GM18499 (cell line): Measurements from ENCODE around the gene C3orf18.

ENCODE experiments used
- ATAC-seq: cut with Tn5 transposase; IDR thresholded peaks from one replicate; pipeline ENCODE4 v1.9.1; 2021; ENCODE audit warnings: moderate number of reproducible peaks; ENCODE audit not compliant: insufficient read depth, unreplicated experiment

Gene C3orf18

DNA sequence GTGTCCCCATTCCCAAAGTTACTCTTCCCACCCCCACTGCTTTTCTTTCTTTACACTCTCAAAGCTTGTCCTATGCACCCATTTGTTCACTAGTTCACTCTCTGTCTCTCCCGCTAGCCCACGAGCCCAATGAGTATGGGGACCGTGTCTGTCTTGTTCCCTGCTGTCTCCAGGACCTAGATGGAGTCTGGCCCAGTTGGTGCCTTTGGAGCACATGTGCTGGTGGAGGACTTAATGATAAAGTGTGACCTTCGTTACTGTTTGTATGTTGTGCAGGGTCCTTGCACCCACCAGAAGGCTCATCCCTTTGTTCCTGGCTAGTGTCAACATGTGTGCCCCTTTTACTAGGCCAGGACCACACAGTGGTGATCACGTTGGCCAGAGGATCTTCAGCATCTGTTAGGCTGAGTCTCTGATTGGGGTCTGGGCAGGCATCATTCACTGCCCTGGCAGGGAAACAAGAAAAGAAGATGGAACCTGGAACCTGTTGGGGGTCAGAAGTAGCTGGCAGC, 36.6 kb upstream of the C3orf18 start:
- no peak for ATAC-seq

- ATAC-seq, result no peak
Measured at GRCh38 chr3:50603261-50604109, 35.9 kb upstream of the C3orf18 start.

DNA sequence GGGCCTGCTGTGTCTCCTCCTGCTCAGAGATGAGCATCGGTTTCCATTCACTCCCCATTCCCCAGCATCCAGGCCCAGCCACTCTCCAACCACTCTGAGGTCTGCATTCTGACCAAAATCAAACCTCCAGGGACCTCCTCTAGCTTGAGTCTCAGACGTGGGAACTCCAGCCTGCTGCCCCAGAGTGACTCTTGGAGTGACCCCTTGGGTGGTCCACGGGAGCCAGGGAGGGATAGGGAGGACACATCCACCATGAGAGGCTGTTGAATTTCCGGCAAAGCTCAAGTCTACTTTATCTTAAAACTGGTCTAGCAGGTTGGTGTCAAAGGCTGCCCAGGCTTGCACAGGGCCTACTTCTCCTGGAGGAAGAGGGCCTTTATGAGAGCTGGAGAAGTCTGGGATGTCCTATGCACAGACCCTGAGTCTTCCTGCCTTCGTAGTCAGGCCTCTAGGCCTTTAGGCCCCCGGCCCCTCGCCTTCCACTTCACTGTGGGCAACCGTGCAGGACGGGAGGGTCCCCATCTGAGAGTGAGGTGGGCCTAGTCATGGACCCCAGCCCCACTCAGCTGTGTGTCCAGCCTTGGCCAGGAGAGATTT, 35.1 kb upstream of the C3orf18 start:
- ATAC-seq, result no peak

- no peak for ATAC-seq
Measured at GRCh38 chr3:50600841-50601591, 33.5 kb upstream of the C3orf18 start.

DNA sequence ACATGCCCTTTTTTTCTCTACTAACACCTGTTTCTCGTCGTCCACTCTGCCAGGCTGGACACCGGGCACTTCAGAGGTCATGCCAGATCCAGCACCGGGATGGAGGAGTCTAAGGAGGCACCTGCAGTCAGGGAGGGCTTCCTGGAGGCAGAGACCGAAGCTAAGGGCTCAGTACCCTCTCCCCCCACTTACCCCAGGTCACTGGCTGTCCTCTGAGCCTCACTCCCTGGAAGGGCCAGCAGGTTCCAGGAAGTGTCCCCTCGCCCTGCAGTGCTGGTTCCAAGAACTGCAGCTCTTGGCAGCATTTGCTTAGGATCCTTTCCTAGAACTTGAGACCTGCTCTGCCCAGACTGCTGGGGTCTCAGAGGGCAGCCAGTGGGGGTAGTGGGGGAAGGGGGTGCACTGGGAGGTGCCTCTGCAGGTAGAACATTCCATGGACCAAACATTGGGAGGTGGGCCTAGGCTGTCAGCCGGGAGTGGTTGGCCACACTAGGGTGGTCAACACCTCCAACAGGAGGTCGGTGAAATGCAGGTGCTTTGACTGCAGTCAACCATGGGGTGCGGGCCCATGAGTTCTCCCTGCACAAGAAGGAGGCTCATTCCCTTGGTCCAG, 32.7 kb upstream of the C3orf18 start:
- no peak for ATAC-seq

DNA sequence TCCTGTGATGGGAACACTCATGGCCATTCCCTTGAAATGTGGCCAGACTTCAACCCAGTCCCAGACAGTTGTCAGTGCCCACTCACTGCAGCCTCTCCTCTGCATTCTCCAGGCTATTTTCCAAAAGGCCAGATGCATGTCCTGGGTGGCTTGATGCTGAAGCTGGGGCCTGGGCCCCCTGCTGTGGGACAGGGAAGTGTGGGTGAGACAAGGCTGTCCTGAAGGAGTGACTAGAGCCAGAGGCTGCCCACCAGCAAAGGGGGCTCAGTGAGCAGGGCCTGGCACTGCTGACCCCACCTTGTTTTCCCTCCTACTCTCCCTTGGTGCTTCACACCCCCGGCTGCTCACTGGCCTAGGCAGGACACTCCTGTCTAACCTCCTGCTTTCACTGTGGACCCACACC, 32.2 kb upstream of the C3orf18 start:
- ATAC-seq, result no peak

GRCh38 chr3:50599115-50599715, 31.7 kb upstream of the C3orf18 start:
- no peak for ATAC-seq

DNA sequence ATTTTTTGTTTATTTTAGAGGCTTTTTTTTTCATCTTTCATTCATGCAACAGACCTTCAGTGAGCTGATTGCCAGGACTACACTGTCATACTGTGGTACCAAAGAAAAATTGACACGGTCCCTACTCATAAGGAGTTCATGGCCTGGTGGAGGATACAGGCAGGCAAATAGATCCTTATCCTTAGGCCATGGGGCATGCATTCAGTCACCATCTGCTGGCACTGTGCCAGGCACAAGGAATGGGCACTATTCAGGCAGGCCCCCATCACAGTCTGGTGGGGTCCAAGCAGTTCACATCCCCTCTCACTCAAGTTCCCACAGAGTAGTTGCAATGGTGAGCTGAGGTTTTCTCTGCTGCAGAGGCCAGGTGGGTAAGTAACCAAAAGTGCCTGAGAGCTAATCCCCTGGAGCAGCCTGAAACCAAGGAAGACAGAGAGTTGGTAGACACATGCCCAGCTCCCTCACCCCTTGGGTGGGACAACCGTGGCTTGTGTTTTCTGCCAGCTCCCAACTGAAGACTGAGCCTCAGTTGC, 26.8 kb upstream of the C3orf18 start:
- ATAC-seq, result no peak

- ATAC-seq, result no peak
Measured at GRCh38 chr3:50592568-50592967, 25.0 kb upstream of the C3orf18 start.

DNA sequence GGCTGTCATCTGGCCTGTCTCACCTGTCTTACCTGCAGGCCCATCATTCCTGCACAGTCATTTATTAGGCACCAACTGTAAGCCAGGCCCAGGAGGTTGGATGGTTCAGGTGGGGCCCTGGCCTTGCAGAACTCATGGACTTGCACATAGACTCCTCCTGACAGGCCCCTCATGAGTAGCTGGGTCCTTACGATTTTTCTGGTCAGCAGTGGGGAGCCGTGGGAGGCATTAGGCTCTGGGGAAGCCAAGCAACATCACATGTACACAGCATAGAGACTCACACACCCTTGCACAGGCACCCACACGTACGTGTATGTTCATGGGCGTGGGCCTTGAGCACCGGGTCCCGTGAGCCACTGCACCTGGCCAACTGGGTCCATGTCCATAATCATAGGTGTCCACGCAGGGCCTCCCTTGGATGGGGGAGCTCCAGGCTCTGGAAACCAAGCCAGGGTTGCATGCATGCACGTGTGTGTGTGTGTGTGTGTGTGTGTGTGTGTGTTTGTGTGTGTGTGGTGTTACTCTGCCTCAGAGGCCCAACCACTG, 23.7 kb upstream of the C3orf18 start:
- ATAC-seq, result no peak

DNA sequence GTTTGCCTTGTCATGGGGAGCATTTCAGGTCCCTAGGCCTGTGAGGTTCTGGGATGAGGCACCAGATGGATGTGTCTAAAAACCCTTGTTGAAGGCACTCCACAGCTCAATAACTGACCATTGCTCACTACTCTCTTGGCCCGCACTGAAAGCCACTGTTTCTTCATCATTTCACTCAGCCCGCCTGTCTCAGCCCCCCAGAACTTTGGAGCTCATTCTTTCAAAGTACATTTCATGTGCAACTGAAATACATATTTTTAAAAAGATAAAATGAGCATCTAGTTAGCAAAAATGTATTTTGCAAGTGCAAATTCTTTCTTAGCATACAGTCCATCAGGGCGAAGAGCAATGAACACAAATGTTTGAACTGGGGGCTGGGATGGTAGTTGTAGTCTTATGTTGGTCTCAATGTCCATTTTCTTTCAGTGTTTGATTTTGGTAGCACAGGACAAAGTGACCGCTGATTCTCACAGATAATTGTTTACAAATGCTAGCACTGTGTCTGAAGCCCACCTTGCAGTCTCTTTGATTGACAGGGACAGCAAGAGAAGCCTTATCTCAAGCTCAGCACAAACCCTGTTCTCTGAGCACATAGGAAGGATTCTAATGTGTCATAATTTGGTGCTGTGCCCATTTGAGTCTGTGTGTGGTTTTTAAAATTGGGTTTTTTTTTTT, 21.3 kb upstream of the C3orf18 start:
- no peak for ATAC-seq

GRCh38 chr3:50587806-50588758, 20.5 kb upstream of the C3orf18 start:
- ATAC-seq, result no peak

DNA sequence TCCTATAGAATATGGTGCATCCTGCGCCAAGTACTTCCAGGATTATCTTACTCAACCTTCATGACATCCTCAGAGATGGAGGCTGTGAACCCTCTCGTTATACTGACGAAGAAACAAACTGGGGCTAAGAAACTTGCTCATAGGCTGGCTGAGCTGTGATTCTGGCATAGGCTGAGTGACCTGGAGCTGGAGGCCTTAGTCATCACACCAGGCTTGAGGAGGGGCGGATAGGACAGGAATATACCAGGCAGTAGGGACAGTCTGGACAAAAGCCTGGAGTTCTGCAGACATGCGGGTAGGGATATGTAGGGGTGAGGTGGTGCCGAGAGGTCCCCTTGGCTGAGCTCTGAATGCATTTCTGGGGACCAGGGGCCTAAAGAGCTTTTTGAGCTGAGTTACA, 19.8 kb upstream of the C3orf18 start:
- no peak for ATAC-seq

DNA sequence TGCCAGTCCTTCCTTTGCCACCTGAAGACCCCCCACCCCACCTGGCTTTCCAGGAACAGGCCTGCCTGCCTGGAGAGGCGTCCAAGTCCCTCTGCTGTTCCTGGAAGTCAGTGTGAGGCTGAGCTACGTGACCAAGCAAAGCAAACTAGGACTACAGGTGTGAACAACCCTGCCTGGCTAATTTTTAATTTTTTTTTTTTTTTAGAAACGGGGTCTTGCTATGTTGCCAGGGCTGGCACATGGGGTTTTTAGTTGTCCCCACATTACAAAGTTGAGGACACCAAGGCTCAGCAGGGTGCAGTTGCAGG, 19.2 kb upstream of the C3orf18 start:
- no peak for ATAC-seq

GRCh38 chr3:50585919-50586762, 18.6 kb upstream of the C3orf18 start:
- no peak for ATAC-seq

- ATAC-seq, result no peak
Measured at GRCh38 chr3:50584391-50584790, 16.8 kb upstream of the C3orf18 start.

- no peak for ATAC-seq
Measured at GRCh38 chr3:50583897-50584296, 16.4 kb upstream of the C3orf18 start.
